NCI-H2107 (cell line): ENCODE data around the gene HDAC2.
A peak's percentile ranks its signal among the peaks of the same experiment; 100 is the strongest.
"Not testable (repeated sequence)": the region's sequence is repeated elsewhere in the genome, so short reads cannot be mapped to it uniquely, and the experiment has no call there.

Source experiments
- DNase-seq: peaks from one replicate; lab custom pipeline; 2025; lab: John Stamatoyannopoulos, UW

Gene HDAC2

GRCh38 chr6:113970805-113971676, at the start of gene HDAC2:
Gene HDAC2, minus strand, starts transcription at chr6:113971148. Its CDS starts 240 bp downstream, at chr6:113970908.
- DNase-seq, result peak; percentile 76

GRCh38 chr6:114020196-114020595, 49.2 kb upstream of the HDAC2 start:
- no peak for DNase-seq

GRCh38 chr6:114017146-114017545, 46.2 kb upstream of the HDAC2 start:
- not testable (repeated sequence) for DNase-seq

- not testable (repeated sequence) for DNase-seq
Measured at GRCh38 chr6:114014106-114014505, 43.2 kb upstream of the HDAC2 start.

- not testable (repeated sequence) for DNase-seq
Measured at GRCh38 chr6:114011486-114011885, 40.5 kb upstream of the HDAC2 start.

GRCh38 chr6:114010540-114010939, 39.6 kb upstream of the HDAC2 start:
- DNase-seq, result no peak

- DNase-seq, result no peak
Measured at GRCh38 chr6:114009192-114009591, 38.2 kb upstream of the HDAC2 start.

GRCh38 chr6:114008331-114008730, 37.4 kb upstream of the HDAC2 start:
- DNase-seq, result no peak

GRCh38 chr6:114007516-114007915, 36.6 kb upstream of the HDAC2 start:
- DNase-seq, result no peak

- DNase-seq, result no peak
Measured at GRCh38 chr6:114001354-114001753, 30.4 kb upstream of the HDAC2 start.

GRCh38 chr6:114000069-114000468, 29.1 kb upstream of the HDAC2 start:
- DNase-seq, result no peak

GRCh38 chr6:113999284-113999683, 28.3 kb upstream of the HDAC2 start:
- DNase-seq, result no peak

GRCh38 chr6:113998811-113999210, 27.9 kb upstream of the HDAC2 start:
- no peak for DNase-seq

GRCh38 chr6:113997116-113997515, 26.2 kb upstream of the HDAC2 start:
- DNase-seq, result no peak

GRCh38 chr6:113995634-113996033, 24.7 kb upstream of the HDAC2 start:
- peak; percentile 53 for DNase-seq

GRCh38 chr6:113994934-113995342, 24.0 kb upstream of the HDAC2 start:
- peak; percentile 33 for DNase-seq

GRCh38 chr6:113989675-113990074, 18.7 kb upstream of the HDAC2 start:
- DNase-seq, result no peak

- not testable (repeated sequence) for DNase-seq
Measured at GRCh38 chr6:113982675-113983074, 11.7 kb upstream of the HDAC2 start.

- DNase-seq, result no peak
Measured at GRCh38 chr6:113982055-113982550, 11.2 kb upstream of the HDAC2 start.

- DNase-seq, result no peak
Measured at GRCh38 chr6:113980937-113981554, 10.1 kb upstream of the HDAC2 start.

GRCh38 chr6:113979937-113980336, 9.0 kb upstream of the HDAC2 start:
- DNase-seq, result no peak

GRCh38 chr6:113978084-113978675, 7.2 kb upstream of the HDAC2 start:
- DNase-seq, result no peak

- no peak for DNase-seq
Measured at GRCh38 chr6:113976806-113977205, 5.9 kb upstream of the HDAC2 start.
